GM12801 (cell line): ENCODE data around the gene CAMKK1.

Experiments used
- TF ChIP-seq, protein P1 (sequence below): IDR thresholded peaks from one replicate; pipeline ENCODE4 v1.5.1; 2011; ENCODE audit warnings: control low read depth; ENCODE audit not compliant: insufficient read length; ENCODE audit errors: extremely low read depth

The CAMKK1 gene

GRCh38 chr17:3845621-3846436 lies 47.0 kb downstream of the CAMKK1 start, which contains the start of gene NCBP3:
Gene NCBP3, minus strand, starts transcription at chr17:3846246. Its CDS starts 23 bp downstream, at chr17:3846223.
- TF ChIP-seq, protein P1, sequence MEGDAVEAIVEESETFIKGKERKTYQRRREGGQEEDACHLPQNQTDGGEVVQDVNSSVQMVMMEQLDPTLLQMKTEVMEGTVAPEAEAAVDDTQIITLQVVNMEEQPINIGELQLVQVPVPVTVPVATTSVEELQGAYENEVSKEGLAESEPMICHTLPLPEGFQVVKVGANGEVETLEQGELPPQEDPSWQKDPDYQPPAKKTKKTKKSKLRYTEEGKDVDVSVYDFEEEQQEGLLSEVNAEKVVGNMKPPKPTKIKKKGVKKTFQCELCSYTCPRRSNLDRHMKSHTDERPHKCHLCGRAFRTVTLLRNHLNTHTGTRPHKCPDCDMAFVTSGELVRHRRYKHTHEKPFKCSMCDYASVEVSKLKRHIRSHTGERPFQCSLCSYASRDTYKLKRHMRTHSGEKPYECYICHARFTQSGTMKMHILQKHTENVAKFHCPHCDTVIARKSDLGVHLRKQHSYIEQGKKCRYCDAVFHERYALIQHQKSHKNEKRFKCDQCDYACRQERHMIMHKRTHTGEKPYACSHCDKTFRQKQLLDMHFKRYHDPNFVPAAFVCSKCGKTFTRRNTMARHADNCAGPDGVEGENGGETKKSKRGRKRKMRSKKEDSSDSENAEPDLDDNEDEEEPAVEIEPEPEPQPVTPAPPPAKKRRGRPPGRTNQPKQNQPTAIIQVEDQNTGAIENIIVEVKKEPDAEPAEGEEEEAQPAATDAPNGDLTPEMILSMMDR = no peak

- TF ChIP-seq, protein P1 = no peak
Measured at GRCh38 chr17:3845291-3845620, 47.6 kb downstream of the CAMKK1 start.

DNA sequence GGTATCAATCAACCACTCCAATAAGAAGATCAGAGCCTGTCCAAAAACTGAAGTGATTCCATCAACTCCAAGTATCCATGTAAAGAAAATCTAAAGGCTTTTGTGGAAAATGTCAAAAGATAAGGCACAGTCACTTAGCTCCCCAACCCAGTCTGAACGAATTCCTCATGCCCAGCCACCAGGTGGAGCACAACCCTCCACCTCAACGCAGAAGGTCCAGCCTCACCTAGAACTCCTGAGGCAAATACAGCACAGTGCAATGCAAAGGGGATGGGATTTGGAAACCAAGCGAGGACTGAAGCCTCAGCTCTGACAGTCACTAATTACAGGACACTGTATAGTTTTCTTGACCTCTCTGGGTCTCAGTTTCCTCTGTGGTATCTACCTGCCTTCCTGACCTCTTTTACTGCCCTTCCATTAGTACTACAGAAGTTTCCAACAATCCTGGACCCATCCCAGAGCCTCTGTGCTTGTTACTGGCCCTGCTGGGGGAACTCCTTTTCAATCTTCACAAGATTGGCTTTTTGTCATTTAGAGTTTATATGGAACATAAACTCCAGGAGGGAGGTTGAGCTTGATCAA lies 48.8 kb downstream of the CAMKK1 start:
- TF ChIP-seq, protein P1 = no peak

- TF ChIP-seq, protein P1 = no peak
Measured at GRCh38 chr17:3838206-3838605, 54.6 kb downstream of the CAMKK1 start.

GRCh38 chr17:3836551-3836950 lies 56.3 kb downstream of the CAMKK1 start:
- TF ChIP-seq, protein P1 = no peak

GRCh38 chr17:3835410-3836229 lies 57.2 kb downstream of the CAMKK1 start:
- TF ChIP-seq, protein P1 = no peak

DNA sequence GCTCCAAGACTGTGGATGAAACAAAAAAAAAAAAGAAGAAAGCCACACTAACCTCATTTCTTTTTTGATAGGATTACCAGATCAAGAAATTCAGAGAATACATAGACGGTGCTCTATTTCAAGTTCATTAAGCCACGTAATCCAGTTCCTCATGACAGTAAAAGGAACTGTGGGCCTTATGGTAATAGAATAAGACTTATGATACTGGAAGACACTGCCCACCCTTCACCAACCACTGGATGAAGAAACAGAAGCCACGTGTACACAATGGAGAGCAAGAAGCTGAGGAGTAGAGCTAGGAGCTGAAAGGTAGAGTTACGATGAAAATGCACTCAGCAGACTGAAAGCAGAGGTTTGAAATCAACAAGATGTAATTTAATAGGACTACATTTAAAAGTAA lies 58.0 kb downstream of the CAMKK1 start:
- TF ChIP-seq, protein P1 = no peak
